ENCODE measurements around the gene SLC38A10. TPM values are rescaled to one million over a fixed set of nuclear protein-coding genes. Genes with fewer than 3 reads are reported as not detected.

The SLC38A10 gene
- total RNA-seq: 87.3 TPM
- long read RNA-seq, full-length matches to known transcripts: 297 of 556 reads
- long read RNA-seq, partial matches to known transcripts: 84 of 556 reads
- long read RNA-seq, other reads (novel, unspliced or antisense): 175 of 556 reads

DNA sequence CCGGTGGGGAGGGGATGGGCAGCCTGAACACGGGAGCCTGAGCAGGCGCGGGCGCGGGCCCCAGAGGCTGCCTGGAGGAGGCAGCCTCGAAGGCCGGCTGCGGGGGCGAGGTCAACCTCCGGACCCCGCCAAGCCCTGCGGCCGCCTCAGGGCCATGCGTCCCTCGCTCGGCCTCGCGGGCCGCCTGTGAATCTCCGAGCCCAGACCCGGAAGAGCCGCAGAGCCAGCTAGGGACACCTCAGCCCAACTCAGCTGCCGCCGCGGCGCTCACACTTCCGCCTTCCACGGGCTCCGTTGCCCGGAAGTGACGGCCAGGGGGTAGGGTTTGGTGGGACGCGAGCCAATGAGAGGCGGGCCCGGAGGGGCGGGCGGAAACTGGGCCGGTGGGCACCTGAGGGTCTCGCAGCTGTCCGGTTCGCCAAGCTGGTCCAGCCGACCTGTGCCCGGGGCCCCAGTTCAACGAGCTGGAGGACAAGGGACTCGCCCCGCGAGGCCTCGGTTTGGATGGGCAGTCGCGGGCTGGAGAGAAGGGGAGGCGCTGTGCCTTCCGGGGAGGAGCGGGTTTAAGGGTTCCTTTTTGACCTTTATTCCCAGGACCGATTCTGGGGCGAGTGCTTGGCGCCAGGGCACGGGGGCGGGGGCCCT, at the start of gene SLC38A10:
SLC38A10 (minus strand) TSS at position 277 of the 645 bp plus-strand sequence. CDS start 386 bp downstream, outside the sequence.
- TF ChIP-seq, protein P1, sequence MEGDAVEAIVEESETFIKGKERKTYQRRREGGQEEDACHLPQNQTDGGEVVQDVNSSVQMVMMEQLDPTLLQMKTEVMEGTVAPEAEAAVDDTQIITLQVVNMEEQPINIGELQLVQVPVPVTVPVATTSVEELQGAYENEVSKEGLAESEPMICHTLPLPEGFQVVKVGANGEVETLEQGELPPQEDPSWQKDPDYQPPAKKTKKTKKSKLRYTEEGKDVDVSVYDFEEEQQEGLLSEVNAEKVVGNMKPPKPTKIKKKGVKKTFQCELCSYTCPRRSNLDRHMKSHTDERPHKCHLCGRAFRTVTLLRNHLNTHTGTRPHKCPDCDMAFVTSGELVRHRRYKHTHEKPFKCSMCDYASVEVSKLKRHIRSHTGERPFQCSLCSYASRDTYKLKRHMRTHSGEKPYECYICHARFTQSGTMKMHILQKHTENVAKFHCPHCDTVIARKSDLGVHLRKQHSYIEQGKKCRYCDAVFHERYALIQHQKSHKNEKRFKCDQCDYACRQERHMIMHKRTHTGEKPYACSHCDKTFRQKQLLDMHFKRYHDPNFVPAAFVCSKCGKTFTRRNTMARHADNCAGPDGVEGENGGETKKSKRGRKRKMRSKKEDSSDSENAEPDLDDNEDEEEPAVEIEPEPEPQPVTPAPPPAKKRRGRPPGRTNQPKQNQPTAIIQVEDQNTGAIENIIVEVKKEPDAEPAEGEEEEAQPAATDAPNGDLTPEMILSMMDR (IDR thresholded peaks at IDR 0.05): no peak
- peak; percentile 92 for ATAC-seq
- H3K4me1 ChIP-seq: peaks cover 28% of the 10 kb centered on the region

DNA sequence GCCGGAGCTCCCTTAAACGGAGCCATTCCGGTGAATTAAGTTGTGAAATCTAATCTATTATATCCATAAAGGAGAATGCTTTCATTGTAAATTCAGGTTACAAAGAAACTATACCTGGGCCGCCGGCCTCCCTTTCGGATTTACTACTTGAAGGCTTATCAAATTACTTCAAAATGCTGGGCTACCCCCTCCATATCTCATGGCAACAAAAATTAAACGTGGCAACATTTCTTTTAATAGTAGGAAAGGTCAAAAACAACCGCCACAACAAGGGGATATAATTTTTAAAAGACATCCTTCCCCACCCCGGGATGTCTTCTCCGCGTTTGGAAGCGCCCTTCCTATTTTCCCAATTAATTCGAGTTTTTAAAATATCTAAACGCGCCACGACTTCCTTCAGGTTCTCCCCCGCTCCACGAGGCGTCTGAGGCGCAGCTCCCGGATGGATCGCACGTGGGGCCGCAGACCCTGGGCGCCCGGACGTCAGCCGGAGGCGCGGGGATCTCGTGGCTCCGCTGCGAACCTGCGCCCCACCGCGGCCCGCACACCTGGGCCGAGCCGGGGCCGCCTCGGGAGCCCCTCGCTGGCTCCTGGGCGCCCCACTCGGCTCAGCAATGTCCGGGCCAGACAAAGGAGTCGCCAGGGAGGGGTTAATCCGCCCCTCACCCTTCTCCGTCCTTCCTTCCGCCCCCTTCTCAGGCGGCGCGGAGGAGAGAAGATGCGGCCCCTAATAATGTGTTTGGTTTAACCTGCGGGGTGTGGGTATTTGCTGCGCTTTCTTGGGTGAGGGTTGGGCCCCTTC, 47.4 kb upstream of the SLC38A10 start:
- H3K9me3 ChIP-seq: no peaks in the 10 kb centered on the region
- H3K27me3 ChIP-seq: no peaks in the 10 kb centered on the region
- H3K4me1 ChIP-seq: peaks cover 44% of the 10 kb centered on the region
- DNase-seq (no peak), ATAC-seq (no peak)
- no peaks in the 10 kb centered on the region for H3K36me3 ChIP-seq
- peak overlapping the region; percentile 88 for H3K4me3 ChIP-seq
- intact Hi-C loops (cut with DNase I): no loop called here
- TF ChIP-seq, protein P1 (IDR thresholded peaks at IDR 0.05): no peak
- H3K27ac ChIP-seq: peak overlapping the region; percentile 93

More for the DNA sequence above, at the start of gene SLC38A10:
- peak; percentile 97 for DNase-seq
- Histone ChIP-seq H3K27me3 (no peaks in the 10 kb centered on the region), H3K4me3 (peak within 1 kb of the TSS; percentile 93), H3K9me3 (no peaks in the 10 kb centered on the region), H3K27ac (peak within 1 kb of the TSS; percentile 90), H3K36me3 (no peaks in the 10 kb centered on the region)
- intact Hi-C loops (cut with DNase I): no loop called here

DNA sequence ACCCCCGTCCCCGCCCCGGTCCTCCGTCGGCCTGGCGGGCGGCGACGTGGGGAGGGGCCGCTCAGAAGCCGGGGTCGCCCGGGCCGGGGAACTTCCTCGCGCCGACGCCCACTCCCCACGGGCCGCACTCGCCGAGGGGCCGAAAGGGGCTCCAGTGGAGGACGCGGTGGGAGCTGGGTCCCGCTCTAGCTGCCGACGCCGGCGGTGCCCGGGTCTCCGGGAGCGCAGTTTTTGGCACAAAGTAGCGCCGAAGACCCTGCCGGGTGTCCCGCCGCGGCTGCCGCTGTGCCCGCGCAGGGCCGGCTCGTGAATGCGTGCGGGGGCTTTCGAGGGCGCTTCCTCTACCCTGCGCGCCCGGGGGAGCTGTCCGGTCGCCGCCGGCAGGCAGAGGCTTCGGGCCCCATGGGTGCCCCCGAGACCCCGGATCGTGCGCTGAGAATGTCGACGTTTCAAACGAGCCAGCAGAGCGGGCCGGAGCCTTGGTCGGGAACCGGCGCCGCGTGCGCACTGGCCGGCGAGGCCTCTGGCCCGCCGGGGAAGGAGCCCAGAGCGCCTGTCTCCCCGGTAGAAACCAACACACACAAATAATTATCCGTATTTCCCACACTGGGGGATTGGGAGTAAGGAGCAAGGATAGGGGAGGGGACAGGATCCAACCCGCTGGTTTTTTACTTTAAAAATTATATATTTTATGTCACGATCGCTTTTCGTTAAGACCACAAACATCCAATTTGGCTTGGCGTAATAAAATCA, 46.6 kb upstream of the SLC38A10 start:
- ATAC-seq (no peak), DNase-seq (no peak)
- Histone ChIP-seq H3K36me3 (no peaks in the 10 kb centered on the region), H3K27me3 (no peaks in the 10 kb centered on the region), H3K27ac (peak overlapping the region; percentile 93), H3K4me1 (peaks cover 46% of the 10 kb centered on the region), H3K9me3 (no peaks in the 10 kb centered on the region), H3K4me3 (peak overlapping the region; percentile 88)
- intact Hi-C loops (cut with DNase I): no loop called here
- TF ChIP-seq, protein P1 (IDR thresholded peaks at IDR 0.05): no peak

DNA sequence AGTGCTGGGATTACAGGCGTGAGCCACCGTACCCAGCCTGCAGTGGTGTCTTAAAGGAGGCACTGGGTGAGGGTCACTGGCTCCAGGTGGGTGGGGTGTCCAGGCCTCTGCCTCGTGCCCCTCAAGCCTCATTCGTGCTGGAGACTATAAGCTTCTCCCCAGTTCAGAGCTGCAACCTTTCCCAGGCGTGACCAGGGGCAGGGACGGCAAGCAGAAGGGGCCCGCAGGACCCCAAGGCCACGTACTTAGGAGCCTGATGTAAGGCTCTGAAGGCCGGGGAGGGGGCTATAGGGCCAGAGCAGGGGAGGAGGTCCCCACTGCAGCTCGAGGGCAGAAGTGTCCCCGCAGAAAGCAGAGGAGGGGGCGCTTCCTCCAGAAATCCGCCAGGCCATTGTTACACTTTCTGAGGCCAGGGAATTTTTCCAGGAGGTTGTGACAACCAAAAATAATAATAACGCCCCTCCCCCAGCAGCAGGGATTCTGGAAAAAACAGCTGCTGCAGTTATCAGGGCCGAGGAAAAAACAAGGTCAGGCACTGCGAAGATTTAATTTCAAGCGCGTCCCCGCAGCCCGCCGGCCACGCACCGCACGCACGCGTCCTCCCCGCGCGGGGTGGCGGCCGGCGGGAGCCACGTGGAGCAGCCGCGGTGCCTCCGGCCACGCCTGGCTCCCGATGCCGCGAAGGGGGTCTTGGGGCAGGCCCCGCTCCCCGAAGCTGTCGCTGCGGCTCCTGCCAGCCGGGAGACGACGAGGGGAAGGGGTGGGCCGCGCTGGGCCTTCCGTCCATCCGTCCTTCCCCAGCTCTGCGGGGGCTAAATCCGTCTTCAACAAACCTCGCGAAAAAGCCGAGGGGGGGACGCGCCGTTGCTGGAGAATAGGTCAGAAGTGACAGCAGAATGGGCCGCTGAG, 45.8 kb upstream of the SLC38A10 start:
- DNase-seq: no peak
- intact Hi-C loops (cut with DNase I): no loop called here
- Histone ChIP-seq H3K9me3 (no peaks in the 10 kb centered on the region), H3K4me1 (peaks cover 44% of the 10 kb centered on the region), H3K27ac (peak overlapping the region; percentile 93), H3K36me3 (no peaks in the 10 kb centered on the region), H3K4me3 (peak overlapping the region; percentile 88), H3K27me3 (no peaks in the 10 kb centered on the region)
- TF ChIP-seq, protein P1 (IDR thresholded peaks at IDR 0.05): no peak
- no peak for ATAC-seq

Data from upper lobe of right lung (tissue), 1 donor.